ENCODE measurements around the gene CENPQ. TPM values are rescaled to one million over a fixed set of nuclear protein-coding genes. Genes with fewer than 3 reads are reported as not detected.

CENPQ gene
- total RNA-seq, 1 experiment from 2014 or later, result 11.7 TPM

DNA sequence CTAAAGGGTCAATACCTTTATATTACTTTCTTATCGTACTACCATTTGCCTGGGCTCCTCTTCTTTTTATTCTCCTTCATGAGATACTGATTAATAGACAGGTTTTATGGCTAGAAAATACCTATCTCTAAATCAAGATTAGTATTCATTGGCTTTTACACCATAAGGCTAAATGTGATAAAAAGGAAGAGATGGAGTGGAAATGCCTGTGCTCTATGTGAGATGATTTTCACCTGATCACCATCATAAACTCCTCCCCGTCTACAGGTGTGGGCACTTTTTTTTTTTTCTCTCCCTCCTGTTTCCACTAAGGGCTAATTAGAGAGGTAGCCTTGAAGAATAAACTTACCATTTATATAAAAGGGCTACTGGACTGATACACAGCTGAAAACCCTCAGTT lies 36.5 kb downstream of the CENPQ start, which contains the start of gene GLYATL3:
TSS of gene GLYATL3 (plus strand) at position 301 of the 400 bp plus-strand sequence. CDS start 12,068 bp downstream, outside the sequence.
- POLR2A ChIA-PET (ENCODE audit: low non-redundant PET), result no interaction called here
- Histone ChIP-seq H3K27ac (ENCODE audit: low read depth, low read length, poor library complexity, severe bottlenecking) (no peak within 1 kb of the TSS), H3K4me1 (ENCODE audit: insufficient read depth, low read length, poor library complexity, severe bottlenecking) (no peaks in the 10 kb centered on the region), H3K27me3 (replicated peaks; ENCODE audit: insufficient read depth, low read depth, low read length, poor library complexity) (no peaks in the 10 kb centered on the region), H3K36me3 (ENCODE audit: insufficient read depth, low read length, poor library complexity, severe bottlenecking) (no peaks in the 10 kb centered on the region), H3K4me3 (ENCODE audit: low read depth, low read length, poor library complexity, severe bottlenecking) (no peak within 1 kb of the TSS), H3K9me3 (ENCODE audit: low read depth, low read length, poor library complexity, severe bottlenecking) (no peaks in the 10 kb centered on the region)
- no TSS peak for BruUV-seq (replicated peaks)
- CTCF ChIA-PET, result no interaction called here
- TF ChIP-seq, protein P1, sequence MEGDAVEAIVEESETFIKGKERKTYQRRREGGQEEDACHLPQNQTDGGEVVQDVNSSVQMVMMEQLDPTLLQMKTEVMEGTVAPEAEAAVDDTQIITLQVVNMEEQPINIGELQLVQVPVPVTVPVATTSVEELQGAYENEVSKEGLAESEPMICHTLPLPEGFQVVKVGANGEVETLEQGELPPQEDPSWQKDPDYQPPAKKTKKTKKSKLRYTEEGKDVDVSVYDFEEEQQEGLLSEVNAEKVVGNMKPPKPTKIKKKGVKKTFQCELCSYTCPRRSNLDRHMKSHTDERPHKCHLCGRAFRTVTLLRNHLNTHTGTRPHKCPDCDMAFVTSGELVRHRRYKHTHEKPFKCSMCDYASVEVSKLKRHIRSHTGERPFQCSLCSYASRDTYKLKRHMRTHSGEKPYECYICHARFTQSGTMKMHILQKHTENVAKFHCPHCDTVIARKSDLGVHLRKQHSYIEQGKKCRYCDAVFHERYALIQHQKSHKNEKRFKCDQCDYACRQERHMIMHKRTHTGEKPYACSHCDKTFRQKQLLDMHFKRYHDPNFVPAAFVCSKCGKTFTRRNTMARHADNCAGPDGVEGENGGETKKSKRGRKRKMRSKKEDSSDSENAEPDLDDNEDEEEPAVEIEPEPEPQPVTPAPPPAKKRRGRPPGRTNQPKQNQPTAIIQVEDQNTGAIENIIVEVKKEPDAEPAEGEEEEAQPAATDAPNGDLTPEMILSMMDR (conservative IDR thresholded peaks at IDR 0.05; ENCODE audit: low read depth, low read length), result no peak
- TF ChIP-seq EZH2 (IDR thresholded peaks at IDR 0.05; ENCODE audit: borderline replicate concordance, low read depth, low read length, poor library complexity, severe bottlenecking), result no peak
- no peak for DNase-seq (ENCODE audit: low spot score)
- intact Hi-C loops (cut with micrococcal nuclease; ENCODE audit: unreplicated experiment), result no loop called here

DNA sequence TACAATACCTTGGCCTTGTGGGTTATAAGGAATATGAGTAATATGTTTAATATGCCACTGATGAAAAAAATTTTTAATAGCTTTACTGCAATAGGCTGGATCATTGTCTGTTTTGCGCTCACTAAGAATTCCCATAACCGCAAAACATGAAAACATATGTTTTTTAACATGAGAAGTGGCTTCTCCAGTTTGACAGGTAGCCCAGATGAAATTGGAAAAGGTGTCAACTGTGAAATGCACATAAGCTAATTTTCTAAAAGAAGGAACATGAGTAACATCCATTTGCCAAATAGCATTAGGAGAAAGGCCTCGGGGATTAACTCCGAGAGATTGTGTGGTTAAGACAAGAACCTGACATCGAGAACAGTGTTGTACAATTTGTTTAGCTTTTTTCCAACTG lies 41.5 kb downstream of the CENPQ start:
- intact Hi-C loops (cut with micrococcal nuclease; ENCODE audit: unreplicated experiment), result no loop called here
- no peaks in the 10 kb centered on the region for H3K9me3 ChIP-seq (ENCODE audit: low read depth, low read length, poor library complexity, severe bottlenecking)
- no peaks in the 10 kb centered on the region for H3K27me3 ChIP-seq (replicated peaks; ENCODE audit: insufficient read depth, low read depth, low read length, poor library complexity)
- POLR2A ChIA-PET (ENCODE audit: low non-redundant PET), result no interaction called here
- H3K4me1 ChIP-seq (ENCODE audit: insufficient read depth, low read length, poor library complexity, severe bottlenecking), result no peaks in the 10 kb centered on the region
- no peak for DNase-seq (ENCODE audit: low spot score)
- no peak overlapping the region for H3K27ac ChIP-seq (ENCODE audit: low read depth, low read length, poor library complexity, severe bottlenecking)
- no peak overlapping the region for H3K4me3 ChIP-seq (ENCODE audit: low read depth, low read length, poor library complexity, severe bottlenecking)
- CTCF ChIA-PET, result no interaction called here
- TF ChIP-seq EZH2 (IDR thresholded peaks at IDR 0.05; ENCODE audit: borderline replicate concordance, low read depth, low read length, poor library complexity, severe bottlenecking), result no peak
- TF ChIP-seq, protein P1 (conservative IDR thresholded peaks at IDR 0.05; ENCODE audit: low read depth, low read length), result no peak
- no peaks in the 10 kb centered on the region for H3K36me3 ChIP-seq (ENCODE audit: insufficient read depth, low read length, poor library complexity, severe bottlenecking)
- no TSS peak for BruUV-seq (replicated peaks)

DNA sequence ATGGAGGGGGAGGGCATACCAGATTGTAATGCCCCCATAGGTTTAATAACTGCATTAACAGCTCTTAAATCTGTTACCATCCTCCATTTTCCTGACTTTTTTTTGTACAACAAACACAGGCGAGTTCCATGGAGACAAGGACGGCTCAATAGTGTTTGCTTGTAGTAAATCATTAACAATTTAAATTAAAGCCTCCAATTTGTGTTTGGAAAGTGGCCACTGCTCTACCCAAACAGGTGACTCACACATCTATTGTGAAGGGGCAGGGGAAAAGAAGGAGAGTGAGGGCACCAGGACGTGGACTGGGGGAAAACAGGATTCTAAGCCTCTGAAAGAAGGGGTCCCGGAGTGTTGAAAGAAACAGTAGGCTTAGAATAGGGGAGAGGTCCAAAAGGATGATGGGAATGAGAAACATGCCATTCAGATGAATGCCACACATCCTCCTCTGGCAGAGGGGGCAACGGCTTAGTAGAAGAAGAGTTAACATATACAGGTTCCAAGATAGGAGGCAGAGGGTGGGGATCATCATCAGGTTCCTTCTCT lies 43.5 kb downstream of the CENPQ start:
- TF ChIP-seq EZH2 (IDR thresholded peaks at IDR 0.05; ENCODE audit: borderline replicate concordance, low read depth, low read length, poor library complexity, severe bottlenecking), result no peak
- TF ChIP-seq, protein P1 (conservative IDR thresholded peaks at IDR 0.05; ENCODE audit: low read depth, low read length), result no peak
- BruUV-seq (replicated peaks), result no TSS peak
- Histone ChIP-seq H3K36me3 (ENCODE audit: insufficient read depth, low read length, poor library complexity, severe bottlenecking) (no peaks in the 10 kb centered on the region), H3K4me3 (ENCODE audit: low read depth, low read length, poor library complexity, severe bottlenecking) (no peak overlapping the region), H3K9me3 (ENCODE audit: low read depth, low read length, poor library complexity, severe bottlenecking) (no peaks in the 10 kb centered on the region), H3K27me3 (replicated peaks; ENCODE audit: insufficient read depth, low read depth, low read length, poor library complexity) (peaks cover 3% of the 10 kb centered on the region), H3K27ac (ENCODE audit: low read depth, low read length, poor library complexity, severe bottlenecking) (no peak overlapping the region), H3K4me1 (ENCODE audit: insufficient read depth, low read length, poor library complexity, severe bottlenecking) (no peaks in the 10 kb centered on the region)
- DNase-seq (ENCODE audit: low spot score), result no peak
- POLR2A ChIA-PET (ENCODE audit: low non-redundant PET), result no interaction called here
- CTCF ChIA-PET, result no interaction called here
- intact Hi-C loops (cut with micrococcal nuclease; ENCODE audit: unreplicated experiment), result no loop called here

Data from A673 (cell line).